Measurements from ENCODE around the gene TAF13.

Gene TAF13

DNA sequence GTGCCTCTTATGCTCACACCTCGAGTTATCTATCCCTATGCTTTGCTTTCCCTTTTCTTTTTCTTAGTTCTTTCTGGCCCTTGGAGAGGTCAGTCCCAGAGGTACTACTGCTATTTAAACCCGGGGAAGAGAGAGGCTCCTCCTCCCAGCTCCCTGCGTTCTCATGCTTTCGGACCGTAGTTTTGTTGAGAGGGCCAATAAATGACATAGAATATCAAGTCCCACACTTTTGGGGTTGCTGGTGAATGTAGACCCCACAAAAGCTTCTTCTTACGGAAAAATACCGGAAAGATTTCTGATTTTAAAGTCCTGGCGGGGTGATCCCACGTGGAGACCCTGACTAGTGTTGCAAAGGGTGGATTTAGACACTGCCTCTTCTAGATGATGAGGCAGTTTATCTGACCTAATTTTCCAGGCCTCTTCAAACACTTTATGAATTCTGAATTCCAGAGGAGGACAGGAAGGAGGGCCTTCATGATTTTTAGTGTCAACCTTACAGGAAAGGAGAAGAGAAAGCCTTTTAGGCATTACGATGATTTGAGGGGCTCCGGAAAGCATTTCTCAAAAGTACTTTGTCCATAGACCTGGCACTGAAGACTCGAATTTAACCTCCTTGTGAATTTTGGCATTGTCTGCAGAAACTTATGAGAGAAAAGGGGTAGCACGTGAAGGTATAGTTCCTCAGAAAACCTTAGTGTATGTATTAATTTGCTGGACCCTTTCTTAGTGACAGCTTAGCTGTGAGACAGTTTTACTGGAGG is 15.5 kb upstream of the TAF13 start:
- no peak for TF ChIP-seq POLR2A (IDR thresholded peaks at IDR 0.05; ENCODE audit: extremely low read depth, insufficient read length)
- TF ChIP-seq, protein P1, sequence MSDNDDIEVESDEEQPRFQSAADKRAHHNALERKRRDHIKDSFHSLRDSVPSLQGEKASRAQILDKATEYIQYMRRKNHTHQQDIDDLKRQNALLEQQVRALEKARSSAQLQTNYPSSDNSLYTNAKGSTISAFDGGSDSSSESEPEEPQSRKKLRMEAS (IDR thresholded peaks at IDR 0.05; ENCODE audit: low read depth, low read length): peak; percentile 67
- peak; percentile 48; the same call in 1 of the 2 replicates for TF ChIP-seq MYC (IDR thresholded peaks at IDR 0.05; ENCODE audit: low read depth, low read length)
- TF ChIP-seq, protein P2, sequence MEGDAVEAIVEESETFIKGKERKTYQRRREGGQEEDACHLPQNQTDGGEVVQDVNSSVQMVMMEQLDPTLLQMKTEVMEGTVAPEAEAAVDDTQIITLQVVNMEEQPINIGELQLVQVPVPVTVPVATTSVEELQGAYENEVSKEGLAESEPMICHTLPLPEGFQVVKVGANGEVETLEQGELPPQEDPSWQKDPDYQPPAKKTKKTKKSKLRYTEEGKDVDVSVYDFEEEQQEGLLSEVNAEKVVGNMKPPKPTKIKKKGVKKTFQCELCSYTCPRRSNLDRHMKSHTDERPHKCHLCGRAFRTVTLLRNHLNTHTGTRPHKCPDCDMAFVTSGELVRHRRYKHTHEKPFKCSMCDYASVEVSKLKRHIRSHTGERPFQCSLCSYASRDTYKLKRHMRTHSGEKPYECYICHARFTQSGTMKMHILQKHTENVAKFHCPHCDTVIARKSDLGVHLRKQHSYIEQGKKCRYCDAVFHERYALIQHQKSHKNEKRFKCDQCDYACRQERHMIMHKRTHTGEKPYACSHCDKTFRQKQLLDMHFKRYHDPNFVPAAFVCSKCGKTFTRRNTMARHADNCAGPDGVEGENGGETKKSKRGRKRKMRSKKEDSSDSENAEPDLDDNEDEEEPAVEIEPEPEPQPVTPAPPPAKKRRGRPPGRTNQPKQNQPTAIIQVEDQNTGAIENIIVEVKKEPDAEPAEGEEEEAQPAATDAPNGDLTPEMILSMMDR (IDR thresholded peaks at IDR 0.05; ENCODE audit: low read depth, low read length): no peak
- DNase-seq (ENCODE audit: low read depth): peak; percentile 70
- peak overlapping the region; percentile 82 for H3K4me3 ChIP-seq (ENCODE audit: low read depth, low read length)

DNA sequence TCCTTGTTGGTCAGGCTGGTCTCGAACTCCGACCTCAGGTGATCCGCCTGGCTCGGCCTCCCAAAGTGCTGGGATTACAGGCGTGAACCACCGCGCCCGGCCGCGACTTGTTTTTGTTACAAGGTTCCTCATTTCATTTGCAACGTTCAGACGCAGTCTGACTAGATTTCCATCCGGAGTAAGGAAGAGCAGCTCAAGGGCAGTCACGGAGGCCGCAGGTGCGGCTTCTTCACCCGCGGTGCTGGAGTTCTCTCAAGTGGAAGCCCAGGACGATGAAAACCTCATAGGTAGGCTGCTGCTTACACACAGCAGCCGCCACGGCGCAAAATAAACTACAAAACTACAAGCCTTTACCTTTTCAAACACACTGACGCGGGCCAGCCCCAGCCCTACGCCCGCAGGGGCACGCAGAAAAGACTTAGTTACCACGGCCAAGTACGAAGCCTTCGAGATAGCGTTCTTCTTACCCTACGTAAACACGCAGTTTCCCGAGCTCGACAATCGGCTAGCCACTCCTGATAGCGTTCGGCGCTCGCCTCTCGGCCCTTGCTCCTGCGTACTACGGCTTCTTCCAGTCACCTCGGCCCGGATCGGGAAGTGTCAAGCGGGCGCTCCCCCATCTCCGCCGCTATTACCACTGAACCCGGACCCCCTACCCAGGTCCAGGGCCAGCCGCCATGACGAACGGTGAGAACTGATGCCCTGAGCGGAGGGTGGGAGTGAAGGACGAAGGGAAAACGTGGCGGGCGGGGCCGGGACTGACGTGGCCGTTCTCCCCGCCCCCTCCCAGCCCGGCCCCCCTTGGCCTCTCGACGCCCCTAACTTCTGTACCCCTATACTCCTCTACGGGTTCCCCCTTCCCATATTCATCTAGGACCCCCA is 14.6 kb upstream of the TAF13 start, which contains the start of gene TMEM167B:
TMEM167B (plus strand) TSS at position 569 of the 882 bp plus-strand sequence; CDS start at position 678, 109 bp downstream.
- peak; percentile 97 for DNase-seq (ENCODE audit: low read depth)
- peak within 1 kb of the TSS; percentile 82 for H3K4me3 ChIP-seq (ENCODE audit: low read depth, low read length)
- TF ChIP-seq MYC (IDR thresholded peaks at IDR 0.05; ENCODE audit: low read depth, low read length) (peak; percentile 77; the same call in 1 of the 2 replicates), POLR2A (IDR thresholded peaks at IDR 0.05; ENCODE audit: extremely low read depth, insufficient read length) (peak; percentile 79)
- TF ChIP-seq, protein P1 (IDR thresholded peaks at IDR 0.05; ENCODE audit: low read depth, low read length): peak; percentile 78
- TF ChIP-seq, protein P2 (IDR thresholded peaks at IDR 0.05; ENCODE audit: low read depth, low read length): no peak

DNA sequence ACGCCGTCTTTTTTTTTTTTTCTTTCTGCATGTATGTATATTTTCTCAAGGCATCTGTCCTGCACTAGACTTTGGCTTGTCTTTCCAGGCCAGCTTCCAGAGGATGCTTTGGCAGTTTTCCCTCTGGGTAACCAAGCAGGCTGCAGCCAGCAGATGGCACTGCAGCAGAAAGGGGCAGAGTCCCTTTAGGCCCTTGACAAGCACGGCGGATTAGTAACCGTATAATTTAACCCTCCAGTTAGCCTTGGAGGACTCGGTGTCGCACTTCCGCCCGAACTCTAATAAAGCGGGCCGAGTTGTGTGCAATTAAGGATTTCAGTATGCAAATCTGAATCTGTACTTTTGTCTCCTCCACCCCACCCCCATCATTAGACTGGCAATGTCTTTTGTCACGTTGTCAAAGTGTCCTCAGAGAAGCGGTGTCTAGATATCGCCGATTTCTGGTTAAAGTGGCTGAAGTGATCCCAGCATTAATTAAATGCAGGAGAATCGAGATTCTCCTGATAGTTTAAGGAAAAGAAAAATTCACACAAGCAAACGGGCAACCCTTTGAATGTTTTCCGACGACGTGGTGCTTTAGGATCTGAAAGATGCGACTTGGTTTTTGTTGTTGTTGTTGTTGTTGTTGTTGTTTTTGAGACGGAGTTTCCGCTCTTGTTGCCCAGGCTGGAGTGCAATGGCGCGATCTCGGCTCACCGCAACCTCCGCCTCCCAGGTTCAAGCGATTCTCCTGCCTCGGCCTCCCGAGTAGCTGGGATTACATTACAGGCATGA is 13.6 kb upstream of the TAF13 start:
- TF ChIP-seq, protein P2 (IDR thresholded peaks at IDR 0.05; ENCODE audit: low read depth, low read length): peak; percentile 86
- TF ChIP-seq POLR2A (IDR thresholded peaks at IDR 0.05; ENCODE audit: extremely low read depth, insufficient read length) (no peak), MYC (IDR thresholded peaks at IDR 0.05; ENCODE audit: low read depth, low read length) (peak; percentile 52; the same call in 1 of the 2 replicates)
- TF ChIP-seq, protein P1 (IDR thresholded peaks at IDR 0.05; ENCODE audit: low read depth, low read length): peak; percentile 43; the same call in 1 of the 2 replicates
- DNase-seq (ENCODE audit: low read depth): peak; percentile 77

DNA sequence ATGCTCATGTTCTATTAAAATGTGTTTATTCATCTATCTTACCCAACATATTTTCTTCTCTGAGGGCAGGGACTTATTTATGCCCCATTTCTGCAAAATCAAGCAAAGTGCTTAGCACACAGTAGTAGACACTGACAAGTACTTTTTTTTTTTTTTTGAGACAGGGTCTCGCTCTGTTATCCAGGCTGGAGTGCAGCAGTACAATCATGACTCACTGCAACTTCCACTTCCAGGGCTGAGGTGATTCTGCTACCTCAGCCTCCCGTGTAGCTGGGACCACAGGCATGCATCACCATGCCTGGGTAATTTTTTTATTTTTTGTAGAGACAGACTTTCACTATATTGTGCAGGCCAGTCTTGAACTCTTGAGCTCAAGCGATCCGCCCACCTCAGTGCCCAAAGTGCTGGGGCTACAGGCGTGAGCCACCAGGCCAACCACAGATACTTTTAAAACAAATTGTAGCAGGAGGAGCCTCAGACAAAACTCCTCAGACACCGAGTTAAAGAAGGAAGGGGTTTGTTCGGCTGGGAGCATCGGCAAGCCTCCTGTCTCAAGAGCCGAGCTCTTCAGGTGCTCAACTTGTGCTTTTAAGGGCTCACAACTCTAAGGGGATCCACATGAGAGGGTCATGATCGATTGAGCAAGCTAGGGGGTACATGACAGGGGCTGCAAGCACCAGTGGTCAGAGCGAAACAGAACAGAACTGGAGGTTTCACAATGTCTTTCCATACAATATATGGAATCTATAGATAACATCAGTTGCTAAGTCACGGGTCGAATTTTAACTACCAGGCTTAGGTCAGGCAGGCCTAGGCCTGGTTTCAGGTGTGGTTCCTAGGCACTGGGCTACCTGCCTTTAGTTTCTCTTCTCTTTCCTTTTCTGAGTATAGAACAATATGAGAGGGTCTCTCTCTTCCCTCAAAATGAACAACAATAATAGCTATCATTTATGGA is 9.0 kb upstream of the TAF13 start:
- TF ChIP-seq, protein P1 (IDR thresholded peaks at IDR 0.05; ENCODE audit: low read depth, low read length): no peak
- no peak for TF ChIP-seq MYC (IDR thresholded peaks at IDR 0.05; ENCODE audit: low read depth, low read length)
- TF ChIP-seq POLR2A (IDR thresholded peaks at IDR 0.05; ENCODE audit: extremely low read depth, insufficient read length): no peak
- TF ChIP-seq, protein P2 (IDR thresholded peaks at IDR 0.05; ENCODE audit: low read depth, low read length): no peak
- no peak overlapping the region for H3K4me3 ChIP-seq (ENCODE audit: low read depth, low read length)
- DNase-seq (ENCODE audit: low read depth): peak; percentile 47

More for the DNA sequence above, 13.6 kb upstream of the TAF13 start:
- peak overlapping the region; percentile 82 for H3K4me3 ChIP-seq (ENCODE audit: low read depth, low read length)

All from NB4 (cell line).